Right ventricle myocardium inferior (tissue), 1 donor: Measurements from ENCODE around the gene EZR. TPM values are rescaled to one million over a fixed set of nuclear protein-coding genes. Genes with fewer than 3 reads are reported as not detected.

ENCODE experiments used
- ATAC-seq: fragments of 200-7000 bp; cut with Tn5 transposase; one replicate; pipeline ENCODE4 v1.9.1; 2020; ENCODE audit warnings: mild to moderate bottlenecking, moderate library complexity
- DNase-seq: peaks from one replicate; pipeline ENCODE4 v3.0.0; 2021; ENCODE audit errors: missing footprints
- intact Hi-C: fragments of 100-400 bp; cut with DNase I; formaldehyde crosslinking; loops from one replicate; pipeline ENCODE4 v1.11.0; 2022
- total RNA-seq: library from RNA; stranded (reverse); fragmentation: NEBNext Ultra II Directional; extraction: Animal tissue kit (Norgen Biotek cat#: 25700); gene quantifications from one replicate; pipeline ENCODE4 v1.2.1, GENCODE V29; 2021
- donor health status: DM: no; HTN: yes; CAD: no; lungs with severe emphysema.

The EZR gene
- total RNA-seq, 1 donor from 2014 or later, result 203 TPM

- DNase-seq, result no peak
- intact Hi-C loops, result no loop called here
- ATAC-seq, result no peak
These were observed 62.0 kb downstream of the EZR start for GRCh38 chr6:158756977-158757752.

DNA sequence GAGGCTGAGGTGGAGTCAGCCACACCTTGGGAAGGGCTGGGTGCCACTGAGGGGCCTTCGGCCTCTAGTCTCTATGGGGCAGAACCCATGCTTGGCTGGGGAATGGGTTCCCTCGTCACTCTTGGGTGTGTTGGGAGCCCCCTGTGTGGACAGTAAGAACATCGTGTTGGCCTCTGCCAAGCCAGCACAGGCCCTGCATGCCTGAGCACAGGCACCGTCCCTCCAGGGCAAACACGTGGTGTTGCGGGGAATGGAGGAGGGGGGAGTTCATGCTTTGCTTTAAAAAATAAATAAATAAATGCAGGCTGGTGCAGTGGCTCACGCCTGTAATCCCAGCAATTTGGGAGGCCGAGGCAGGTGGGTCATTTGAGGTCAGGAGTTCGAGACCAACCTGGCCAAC is 63.0 kb downstream of the EZR start:
- DNase-seq (no peak), ATAC-seq (no peak)
- intact Hi-C loops, result no loop called here

DNA sequence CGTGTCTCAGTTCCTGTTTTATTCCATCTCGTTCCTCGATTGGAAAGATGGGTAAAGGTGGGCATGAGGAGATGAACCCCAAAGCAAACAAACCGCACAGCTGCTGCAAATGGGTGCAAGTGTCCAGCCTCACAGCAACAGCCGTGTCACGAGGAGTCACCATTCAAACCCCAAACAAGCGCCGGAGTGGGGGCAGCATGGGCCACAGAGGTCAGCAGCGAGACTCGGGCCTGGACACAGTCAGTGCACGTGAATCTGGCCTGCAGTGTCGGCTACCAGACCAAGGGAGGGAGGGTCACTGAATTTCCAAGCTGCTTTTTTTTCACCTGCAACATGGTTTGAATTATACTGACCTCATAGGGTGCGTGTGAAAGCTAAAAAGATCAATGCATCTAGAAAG is 63.5 kb downstream of the EZR start:
- DNase-seq, result no peak
- intact Hi-C loops, result no loop called here
- ATAC-seq, result no peak

- DNase-seq, result no peak
- intact Hi-C loops, result no loop called here
- ATAC-seq, result no peak
These were observed 64.4 kb downstream of the EZR start for GRCh38 chr6:158754738-158755137.

DNA sequence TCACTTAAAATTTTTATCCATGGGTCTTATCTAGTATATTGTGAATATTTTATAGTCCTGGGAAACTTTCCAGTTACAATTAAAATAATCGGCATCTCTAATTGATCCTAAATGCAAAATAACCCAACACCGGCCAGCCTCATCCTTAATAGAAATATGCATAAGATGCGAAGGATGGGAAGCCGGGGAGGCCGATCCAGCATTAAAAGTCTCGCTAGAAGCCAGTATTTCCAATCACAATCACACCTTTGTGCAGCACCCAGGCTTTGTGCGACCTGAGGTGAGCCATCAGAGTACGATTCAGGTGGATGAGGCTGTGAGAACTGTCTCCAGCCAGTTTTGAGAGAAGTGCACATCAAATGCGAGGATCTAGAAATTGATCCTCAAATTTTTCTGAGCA is 65.4 kb downstream of the EZR start:
- ATAC-seq (no peak), DNase-seq (no peak)
- intact Hi-C loops, result no loop called here

DNA sequence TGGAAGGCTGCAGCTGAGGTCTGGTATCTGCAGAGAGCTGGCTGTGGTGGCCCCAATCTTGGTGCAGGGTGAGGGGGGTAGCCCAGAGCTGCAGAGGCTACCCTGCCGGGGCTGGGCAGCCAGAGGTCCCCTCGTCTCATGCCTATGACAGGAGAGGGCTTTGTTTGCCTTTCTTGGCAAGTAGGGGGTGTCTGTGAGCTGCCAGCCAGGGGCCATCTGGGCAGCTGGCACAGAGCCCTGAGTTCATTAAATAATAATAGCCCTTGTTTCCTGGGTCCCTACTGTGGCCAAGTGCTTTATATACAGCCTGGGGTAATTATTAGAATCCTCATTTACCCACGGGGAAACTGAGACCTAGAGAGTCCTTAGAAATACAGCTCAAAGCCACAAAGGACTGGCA is 66.6 kb downstream of the EZR start:
- ATAC-seq (peak; percentile 72), DNase-seq (no peak)
- intact Hi-C loops, result no loop called here

DNA sequence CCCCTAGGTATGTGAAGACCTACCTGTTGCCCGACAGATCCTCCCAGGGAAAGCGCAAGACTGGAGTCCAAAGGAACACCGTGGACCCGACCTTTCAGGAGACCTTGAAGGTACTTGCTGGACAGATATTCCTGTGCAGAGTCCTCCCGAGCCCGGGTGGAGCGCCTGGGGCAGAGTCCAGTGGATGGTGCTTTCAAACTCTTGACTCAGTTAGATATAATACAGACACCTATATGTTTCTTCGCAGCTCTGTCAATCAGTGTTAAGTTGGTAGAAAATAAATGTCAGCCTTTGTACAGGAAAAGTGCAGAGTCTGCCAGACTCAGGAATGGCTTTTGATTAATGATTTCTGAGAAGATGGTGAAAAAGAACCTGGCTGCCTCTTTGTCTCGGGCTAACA is 67.2 kb downstream of the EZR start:
- DNase-seq, result no peak
- intact Hi-C loops, result no loop called here
- ATAC-seq, result no peak

DNA sequence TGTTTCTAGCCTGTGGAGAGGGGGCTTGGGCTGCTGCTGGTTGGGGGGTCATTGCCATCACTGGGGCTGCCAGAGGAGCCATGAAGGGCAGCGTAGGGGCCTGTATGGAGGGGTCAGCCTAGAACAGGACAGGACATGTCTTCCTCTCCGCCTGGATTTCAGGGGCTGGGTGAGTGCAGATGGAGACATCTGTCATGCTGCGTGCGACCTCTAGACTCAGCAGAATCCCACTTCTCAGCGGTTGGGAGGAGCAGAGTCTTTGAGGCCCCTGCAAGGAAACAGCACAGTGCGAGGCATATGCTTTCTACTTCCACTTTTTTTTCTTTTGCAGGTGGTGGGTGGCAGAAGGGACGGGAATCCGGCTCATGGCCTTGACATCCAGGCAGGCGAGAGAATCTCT is 67.9 kb downstream of the EZR start:
- intact Hi-C loops, result no loop called here
- no peak for DNase-seq
- ATAC-seq, result peak; percentile 8

- ATAC-seq, result peak; percentile 64
- intact Hi-C loops, result no loop called here
These were observed 74.2 kb downstream of the EZR start for GRCh38 chr6:158744986-158745430.

GRCh38 chr6:158743033-158743651 is 76.0 kb downstream of the EZR start:
- DNase-seq, result no peak
- ATAC-seq, result no peak
- intact Hi-C loops, result no loop called here

More at GRCh38 chr6:158744986-158745430, 74.2 kb downstream of the EZR start:
- DNase-seq, result no peak

GRCh38 chr6:158739673-158740072 is 79.5 kb downstream of the EZR start:
- ATAC-seq (no peak), DNase-seq (no peak)
- intact Hi-C loops, result no loop called here

DNA sequence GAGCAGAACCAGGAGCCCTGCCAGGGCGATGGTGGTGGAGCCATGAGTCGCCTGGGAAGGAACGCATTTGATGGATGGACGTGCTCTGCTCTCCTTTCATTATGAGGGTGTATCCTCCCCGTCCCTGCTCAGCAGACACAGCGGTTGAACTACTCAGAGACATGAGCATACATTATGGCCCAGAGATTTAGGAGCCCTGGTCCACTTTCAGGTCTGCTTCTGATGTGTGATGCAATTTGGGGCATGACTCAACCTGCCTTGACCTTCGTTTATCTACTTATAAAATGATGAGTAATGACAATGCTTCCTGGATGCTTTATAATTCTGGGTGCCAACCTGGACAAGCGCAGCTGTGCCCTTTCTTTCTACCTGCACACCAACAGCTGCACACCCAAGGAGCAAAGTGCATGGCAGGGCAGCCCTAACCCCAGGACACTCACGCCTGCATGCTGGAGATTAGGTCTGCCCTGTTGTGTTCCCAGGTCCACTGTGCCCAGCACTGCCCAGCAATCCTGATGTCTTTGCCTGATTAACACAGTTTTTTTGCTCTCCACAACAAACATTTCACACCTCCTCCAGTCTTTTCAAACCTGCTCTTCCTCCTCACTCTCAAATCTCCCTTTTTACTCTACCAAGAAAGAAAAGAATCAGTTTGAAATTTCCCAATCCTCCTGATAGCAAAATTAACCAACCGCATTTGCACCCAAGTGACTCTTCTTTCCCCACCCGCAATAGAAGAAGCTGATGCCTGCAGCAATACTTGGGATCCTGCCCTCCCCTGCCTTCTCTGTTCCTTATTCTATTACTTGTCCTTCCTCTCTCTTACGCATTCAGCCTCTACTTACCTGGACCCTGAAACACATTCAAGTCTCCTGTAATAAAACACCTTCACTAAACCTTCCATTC is 81.2 kb downstream of the EZR start:
- intact Hi-C loops, result no loop called here
- ATAC-seq (no peak), DNase-seq (no peak)

DNA sequence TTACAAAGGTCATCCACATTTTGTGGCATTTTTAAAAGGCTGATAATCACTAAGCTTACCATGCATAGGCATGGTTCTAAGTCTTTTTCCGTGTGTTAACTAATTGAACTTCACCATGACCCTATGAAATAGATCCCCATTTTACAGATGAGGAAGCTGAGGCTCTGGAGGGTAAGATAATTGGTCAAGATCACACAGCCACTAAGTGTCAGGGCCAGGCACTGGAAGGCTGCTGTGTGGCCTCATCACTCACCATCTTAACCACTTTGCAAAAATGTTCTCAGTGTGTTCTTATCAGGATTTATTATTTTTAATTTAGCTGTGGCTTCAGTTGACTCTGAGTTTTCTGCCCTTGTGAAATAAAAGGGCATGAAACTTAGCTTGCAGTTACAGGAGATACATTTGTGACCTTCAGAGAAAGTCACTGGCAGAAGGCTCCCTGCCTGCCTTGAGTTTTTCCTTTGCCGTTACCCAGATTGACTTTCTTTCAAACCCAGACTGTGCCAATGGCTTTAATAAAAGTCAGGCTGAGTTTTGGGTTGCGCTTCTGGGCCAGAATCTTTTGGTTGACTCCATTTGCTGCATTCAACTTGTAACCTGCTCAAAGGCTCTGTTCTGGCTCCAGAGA is 82.0 kb downstream of the EZR start:
- intact Hi-C loops, result no loop called here
- DNase-seq, result no peak
- no peak for ATAC-seq

DNA sequence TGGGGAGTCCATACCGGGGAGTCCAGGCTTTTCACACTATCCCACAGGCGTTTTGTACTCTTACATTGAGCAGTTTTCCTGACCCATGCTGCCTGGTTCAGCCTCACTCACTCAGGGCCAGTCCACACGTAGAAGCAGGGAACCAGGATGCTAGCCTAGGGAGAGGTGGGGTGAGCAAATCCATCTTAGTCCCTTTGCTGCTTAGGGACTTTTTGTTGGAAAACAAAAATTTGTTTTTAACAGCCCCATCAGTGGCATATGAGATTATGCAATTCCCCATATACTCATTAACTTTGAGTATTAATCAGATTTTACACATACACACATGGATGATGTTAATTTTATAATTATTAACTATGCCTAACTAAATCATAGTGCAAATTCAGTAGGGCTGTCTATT is 84.2 kb downstream of the EZR start:
- DNase-seq (no peak), ATAC-seq (no peak)
- intact Hi-C loops, result no loop called here

GRCh38 chr6:158730541-158730907 is 88.6 kb downstream of the EZR start:
- ATAC-seq (no peak), DNase-seq (no peak)
- intact Hi-C loops, result no loop called here

DNA sequence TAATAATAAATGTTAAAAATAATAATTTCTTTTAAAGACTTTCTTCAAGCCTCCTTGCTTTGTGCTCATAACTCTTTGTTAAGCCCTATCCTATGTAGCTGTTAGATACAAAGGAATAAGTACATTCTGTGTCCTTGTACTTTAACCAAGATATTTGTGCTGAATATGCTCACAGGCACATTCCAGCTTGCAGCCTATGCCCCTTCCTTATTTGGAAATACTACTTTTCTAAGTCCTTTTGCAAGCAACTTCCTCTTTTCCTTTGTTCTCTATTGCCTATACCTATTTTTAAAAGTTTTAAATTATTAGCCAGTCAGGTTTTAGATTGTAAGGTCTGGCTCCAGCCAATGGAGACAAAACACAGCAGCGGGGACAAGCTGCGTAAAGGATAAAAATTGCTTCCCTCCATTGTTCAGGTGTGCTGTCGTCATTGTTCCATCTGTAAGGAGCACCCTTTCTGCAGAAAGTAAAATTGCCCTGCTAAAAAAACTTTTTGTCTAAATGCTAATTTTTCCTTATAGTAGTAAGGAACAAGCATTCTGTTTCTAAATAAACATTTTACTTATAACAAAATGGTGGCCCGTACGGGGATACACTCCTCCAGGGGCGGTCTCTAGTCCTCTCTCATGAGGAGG is 89.1 kb downstream of the EZR start:
- intact Hi-C loops, result no loop called here
- ATAC-seq (no peak), DNase-seq (no peak)

DNA sequence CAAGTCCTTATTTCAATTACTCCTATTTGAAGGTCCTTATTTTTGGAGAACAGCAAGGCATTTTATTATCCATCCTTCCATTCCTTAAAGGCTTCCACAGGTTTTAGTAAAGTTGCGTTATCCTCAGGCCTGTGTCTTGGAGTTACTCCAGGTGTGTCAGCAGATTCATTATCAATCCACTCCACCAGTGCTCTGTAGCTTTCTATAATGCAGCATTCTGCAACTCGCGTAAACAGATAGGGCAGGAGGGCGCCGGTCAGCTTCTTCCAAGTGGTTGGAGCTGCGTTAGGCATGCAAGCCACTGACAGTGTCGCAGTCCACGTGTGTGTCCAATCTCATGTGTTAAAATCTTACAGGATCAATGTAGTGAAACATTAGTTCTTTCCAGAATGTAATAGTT is 93.5 kb downstream of the EZR start:
- DNase-seq (no peak), ATAC-seq (no peak)
- intact Hi-C loops, result no loop called here

- DNase-seq, result no peak
- ATAC-seq, result no peak
- intact Hi-C loops, result no loop called here
These were observed 96.9 kb downstream of the EZR start for GRCh38 chr6:158722176-158722729.
